ENCODE measurements around the gene LDB2.

DNA sequence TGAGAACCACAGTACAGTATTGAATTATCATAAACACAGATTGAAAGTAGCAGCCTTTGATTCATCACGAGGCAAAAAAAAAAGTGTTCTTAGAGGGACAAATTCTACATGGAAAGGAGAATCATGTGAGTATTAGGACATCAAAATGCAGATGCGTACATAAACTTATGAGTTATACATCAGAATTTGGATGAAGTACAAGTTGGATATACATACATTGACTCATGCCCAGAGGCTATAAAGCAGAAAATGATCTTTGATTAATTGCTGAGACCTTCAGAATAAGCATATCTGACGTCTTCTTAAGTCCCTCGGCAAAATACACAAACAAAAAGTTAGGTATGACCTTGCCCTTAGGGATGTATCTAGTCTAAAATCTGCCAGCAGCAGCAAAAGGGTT, 206.4 kb downstream of the LDB2 start:
- TF ChIP-seq FOXA1 (IDR thresholded peaks at IDR 0.05) (no peak), FOXK2 (IDR thresholded peaks at IDR 0.05) (no peak), SP1 (IDR thresholded peaks at IDR 0.05) (no peak), HDGF (IDR thresholded peaks at IDR 0.05; ENCODE audit: borderline replicate concordance) (no peak), SUZ12 (IDR thresholded peaks at IDR 0.05) (no peak), TARDBP (IDR thresholded peaks at IDR 0.05) (no peak), ELF4 (IDR thresholded peaks at IDR 0.05) (no peak), ARNT (IDR thresholded peaks at IDR 0.05) (no peak), L3MBTL2 (conservative IDR thresholded peaks at IDR 0.05) (no peak)
